CD1c-positive myeloid dendritic cell (primary cell): ENCODE results near the gene LGI1.

Source experiments
- DNase-seq: peaks from one replicate; pipeline ENCODE4 v3.0.0-alpha.2; 2016; ENCODE audit errors: extremely low spot score

Gene LGI1

GRCh38 chr10:93757801-93758507 is at the start of gene LGI1:
LGI1 (plus strand) TSS chr10:93757936; CDS start chr10:93758145, 209 bp downstream.
- no peak for DNase-seq

GRCh38 chr10:93710333-93710909 is 47.3 kb upstream of the LGI1 start:
- DNase-seq = no peak

- DNase-seq = no peak
Observed at GRCh38 chr10:93711891-93712290, 45.8 kb upstream of the LGI1 start.

GRCh38 chr10:93712593-93712992 is 45.1 kb upstream of the LGI1 start:
- no peak for DNase-seq

- peak; percentile 62 for DNase-seq
Observed at GRCh38 chr10:93715345-93715744, 42.4 kb upstream of the LGI1 start.

- no peak for DNase-seq
Observed at GRCh38 chr10:93716766-93717165, 41.0 kb upstream of the LGI1 start.

GRCh38 chr10:93718937-93719725 is 38.6 kb upstream of the LGI1 start:
- DNase-seq = peak; percentile 38

GRCh38 chr10:93719901-93720300 is 37.8 kb upstream of the LGI1 start:
- no peak for DNase-seq

- DNase-seq = no peak
Observed at GRCh38 chr10:93722550-93722949, 35.2 kb upstream of the LGI1 start.

GRCh38 chr10:93723153-93723552 is 34.6 kb upstream of the LGI1 start:
- no peak for DNase-seq

- no peak for DNase-seq
Observed at GRCh38 chr10:93726024-93726423, 31.7 kb upstream of the LGI1 start.

- DNase-seq = peak; percentile 40
Observed at GRCh38 chr10:93741367-93741766, 16.4 kb upstream of the LGI1 start.

- peak; percentile 86 for DNase-seq
Observed at GRCh38 chr10:93742633-93743349, 14.9 kb upstream of the LGI1 start.

- DNase-seq = peak; percentile 55
Observed at GRCh38 chr10:93745408-93746065, 12.2 kb upstream of the LGI1 start.

GRCh38 chr10:93746844-93747284 is 10.9 kb upstream of the LGI1 start:
- DNase-seq = no peak

GRCh38 chr10:93749218-93749799 is 8.4 kb upstream of the LGI1 start:
- no peak for DNase-seq

- DNase-seq = no peak
Observed at GRCh38 chr10:93751124-93751523, 6.6 kb upstream of the LGI1 start.

GRCh38 chr10:93751832-93752231 is 5.9 kb upstream of the LGI1 start:
- no peak for DNase-seq

GRCh38 chr10:93752761-93753160 is 5.0 kb upstream of the LGI1 start:
- DNase-seq = peak; percentile 12

- DNase-seq = no peak
Observed at GRCh38 chr10:93753621-93754250, 4.0 kb upstream of the LGI1 start.

- no peak for DNase-seq
Observed at GRCh38 chr10:93754761-93755160, 3.0 kb upstream of the LGI1 start.
